NCI-H510A (cell line): ENCODE measurements around the gene TLR10.
"Not testable (repeated sequence)": the region's sequence is repeated elsewhere in the genome, so short reads cannot be mapped to it uniquely, and the experiment has no call there.

Experiments
- DNase-seq: peaks from one replicate; lab custom pipeline; 2025; lab: John Stamatoyannopoulos, UW

The TLR10 gene, protein sequence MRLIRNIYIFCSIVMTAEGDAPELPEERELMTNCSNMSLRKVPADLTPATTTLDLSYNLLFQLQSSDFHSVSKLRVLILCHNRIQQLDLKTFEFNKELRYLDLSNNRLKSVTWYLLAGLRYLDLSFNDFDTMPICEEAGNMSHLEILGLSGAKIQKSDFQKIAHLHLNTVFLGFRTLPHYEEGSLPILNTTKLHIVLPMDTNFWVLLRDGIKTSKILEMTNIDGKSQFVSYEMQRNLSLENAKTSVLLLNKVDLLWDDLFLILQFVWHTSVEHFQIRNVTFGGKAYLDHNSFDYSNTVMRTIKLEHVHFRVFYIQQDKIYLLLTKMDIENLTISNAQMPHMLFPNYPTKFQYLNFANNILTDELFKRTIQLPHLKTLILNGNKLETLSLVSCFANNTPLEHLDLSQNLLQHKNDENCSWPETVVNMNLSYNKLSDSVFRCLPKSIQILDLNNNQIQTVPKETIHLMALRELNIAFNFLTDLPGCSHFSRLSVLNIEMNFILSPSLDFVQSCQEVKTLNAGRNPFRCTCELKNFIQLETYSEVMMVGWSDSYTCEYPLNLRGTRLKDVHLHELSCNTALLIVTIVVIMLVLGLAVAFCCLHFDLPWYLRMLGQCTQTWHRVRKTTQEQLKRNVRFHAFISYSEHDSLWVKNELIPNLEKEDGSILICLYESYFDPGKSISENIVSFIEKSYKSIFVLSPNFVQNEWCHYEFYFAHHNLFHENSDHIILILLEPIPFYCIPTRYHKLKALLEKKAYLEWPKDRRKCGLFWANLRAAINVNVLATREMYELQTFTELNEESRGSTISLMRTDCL

DNA sequence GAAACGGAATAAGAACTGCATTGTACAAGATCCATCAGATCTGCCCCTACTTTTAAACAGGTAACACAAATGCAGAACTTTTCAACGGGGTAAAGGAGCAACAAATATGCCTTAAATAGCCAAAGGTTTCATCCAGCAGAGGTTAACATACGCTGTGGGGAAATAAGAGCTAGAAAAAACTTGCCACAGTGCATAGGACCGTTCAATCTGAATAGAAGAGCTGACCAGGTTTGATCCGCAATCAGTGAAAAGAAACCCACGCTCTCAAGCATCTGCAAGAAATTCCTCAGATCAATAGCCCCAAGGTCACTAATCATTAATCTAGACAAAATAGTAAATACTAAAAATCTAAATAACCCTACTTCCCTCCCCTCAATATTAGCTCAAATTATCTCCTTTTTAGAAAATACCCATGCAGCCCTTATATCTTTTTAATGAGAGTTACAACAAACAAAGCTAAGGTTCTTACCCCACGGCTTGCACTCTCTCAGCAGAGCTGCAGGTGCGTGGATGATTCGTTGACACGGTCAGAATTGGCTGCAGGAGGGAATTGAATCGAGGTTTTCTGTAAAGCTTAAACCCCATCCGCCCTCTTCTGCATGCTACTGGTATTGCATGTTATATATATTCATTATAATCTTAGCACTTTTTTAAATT lies at the start of gene TLR10:
TSS of gene TLR10 (minus strand) at position 539 of the 657 bp plus-strand sequence. CDS start 7,400 bp downstream, outside the sequence.
- peak; percentile 12 for DNase-seq

- no peak for DNase-seq
These were observed 49.4 kb upstream of the TLR10 start for GRCh38 chr4:38832206-38832605.

- no peak for DNase-seq
These were observed 48.9 kb upstream of the TLR10 start for GRCh38 chr4:38831653-38832052.

DNA sequence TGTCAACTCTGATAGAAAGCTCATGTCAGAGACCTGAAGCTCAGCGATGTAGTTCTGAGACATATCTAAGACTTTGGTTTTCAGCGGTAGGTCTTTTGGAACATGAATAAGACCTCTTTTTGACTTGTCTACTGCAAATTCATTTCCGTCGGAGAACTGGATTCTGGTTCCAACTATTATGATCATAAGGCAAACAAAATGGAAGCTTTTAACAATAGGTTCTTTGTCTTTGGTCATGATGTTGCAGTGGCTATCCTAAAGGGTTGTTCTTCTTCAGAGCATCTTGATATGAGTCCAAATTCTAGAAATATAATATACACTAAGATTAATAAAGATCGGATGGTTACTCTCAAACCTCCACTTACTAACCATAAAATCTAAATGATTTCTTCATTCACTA lies 46.4 kb upstream of the TLR10 start:
- no peak for DNase-seq

- DNase-seq, result no peak
These were observed 41.0 kb upstream of the TLR10 start for GRCh38 chr4:38823766-38824165.

GRCh38 chr4:38822748-38823303 lies 40.0 kb upstream of the TLR10 start:
- no peak for DNase-seq

- DNase-seq, result no peak
These were observed 38.9 kb upstream of the TLR10 start for GRCh38 chr4:38821739-38822138.

DNA sequence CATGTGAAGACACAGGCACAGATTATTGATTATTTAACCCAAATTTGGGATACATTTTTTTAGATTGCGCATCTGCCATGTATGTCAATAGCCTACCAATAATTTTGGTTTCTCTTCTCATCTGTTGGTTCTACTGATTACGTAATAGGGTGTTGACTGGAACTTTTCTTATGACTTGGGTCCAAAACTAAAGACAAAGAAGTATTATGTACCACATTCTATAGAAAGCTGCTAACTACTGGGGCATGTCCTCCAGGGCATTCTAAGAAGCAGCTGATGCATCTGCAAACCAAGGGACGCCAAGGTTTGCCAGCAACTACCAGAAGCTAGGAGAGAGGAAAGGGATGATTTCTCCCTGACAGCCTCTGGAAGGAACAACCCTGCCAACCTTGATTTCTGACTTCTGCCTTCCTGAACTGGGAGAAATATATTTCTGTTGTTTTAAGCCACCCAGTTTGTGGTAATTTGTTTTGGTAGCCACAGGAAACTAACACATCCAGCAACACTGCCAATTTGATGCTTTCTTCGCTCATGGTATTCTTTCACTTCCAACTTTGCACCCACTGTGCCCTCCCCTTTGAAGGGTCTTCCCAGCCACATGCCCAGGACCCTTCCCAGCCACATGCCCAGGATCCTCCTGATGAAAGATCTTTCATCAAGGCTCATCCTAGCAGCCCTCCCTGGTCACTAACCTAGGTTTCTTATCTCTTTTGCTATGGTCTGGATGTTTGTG lies 37.7 kb upstream of the TLR10 start:
- no peak for DNase-seq

- DNase-seq, result no peak
These were observed 36.8 kb upstream of the TLR10 start for GRCh38 chr4:38819569-38819968.

DNA sequence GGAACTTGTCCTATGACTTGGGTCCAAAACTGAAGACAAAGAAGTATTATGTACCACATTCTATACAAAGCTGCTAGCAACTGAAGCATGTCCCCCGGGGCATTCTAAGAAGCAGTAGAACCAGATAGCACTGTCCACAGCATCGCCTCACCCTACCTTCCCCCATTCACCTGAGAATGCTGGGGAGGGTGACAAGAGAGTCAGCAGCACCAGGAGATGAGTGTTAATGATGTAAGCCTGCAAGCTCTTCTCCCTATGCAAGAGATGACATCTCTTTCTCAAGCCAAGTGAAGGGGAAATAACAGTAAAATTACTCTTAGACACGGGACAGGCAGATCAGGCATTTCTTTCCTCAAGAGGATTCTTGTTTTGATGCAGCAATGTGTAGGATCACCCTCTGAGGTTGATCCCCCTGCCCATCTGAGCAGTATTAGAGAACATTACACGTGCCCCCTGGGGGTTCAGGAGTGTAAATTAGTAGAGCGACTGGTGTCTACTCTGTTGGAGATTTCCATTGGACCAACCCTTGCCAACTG lies 35.7 kb upstream of the TLR10 start:
- no peak for DNase-seq

GRCh38 chr4:38815885-38816782 lies 33.3 kb upstream of the TLR10 start:
- DNase-seq, result no peak

- DNase-seq, result no peak
These were observed 31.6 kb upstream of the TLR10 start for GRCh38 chr4:38814386-38814785.

DNA sequence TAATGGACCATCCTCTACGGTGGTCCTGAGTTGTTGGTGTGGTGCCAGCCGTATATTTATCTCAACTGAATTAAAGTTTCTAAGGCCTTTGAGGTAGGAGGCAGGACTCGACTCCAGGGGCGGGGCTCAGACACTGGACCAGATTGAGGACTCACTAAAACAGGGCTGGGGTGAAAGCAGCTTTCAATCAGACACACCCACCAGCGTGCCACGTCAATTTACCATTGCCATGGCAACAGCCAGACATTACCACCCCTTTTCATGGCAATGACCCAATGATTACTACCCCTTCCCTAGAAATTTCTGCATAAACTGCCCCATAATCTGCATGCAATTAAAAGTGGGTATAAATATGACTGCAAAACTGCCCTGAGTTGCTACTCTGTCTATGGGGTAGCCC lies 28.5 kb upstream of the TLR10 start:
- no peak for DNase-seq

DNA sequence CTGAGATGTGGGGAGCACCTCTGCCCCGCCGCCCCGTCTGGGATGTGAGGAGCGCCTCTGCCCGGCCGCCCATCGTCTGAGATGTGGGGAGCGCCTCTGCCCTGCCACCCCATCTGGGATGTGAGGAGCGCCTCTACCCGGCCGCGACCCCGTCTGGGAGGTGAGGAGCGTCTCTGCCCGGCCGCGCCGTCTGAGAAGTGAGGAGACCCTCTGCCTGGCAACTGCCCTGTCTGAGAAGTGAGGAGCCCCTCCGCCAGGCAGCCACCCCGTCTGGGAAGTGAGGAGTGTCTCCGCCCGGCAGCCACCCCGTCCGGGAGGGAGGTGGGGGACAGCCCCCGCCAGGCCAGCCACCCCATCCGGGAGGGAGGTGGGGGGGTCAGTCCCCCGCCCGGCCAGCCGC lies 24.7 kb upstream of the TLR10 start:
- DNase-seq, result not testable (repeated sequence)

GRCh38 chr4:38806251-38806650 lies 23.5 kb upstream of the TLR10 start:
- not testable (repeated sequence) for DNase-seq

- no peak for DNase-seq
These were observed 22.8 kb upstream of the TLR10 start for GRCh38 chr4:38805530-38806145.

GRCh38 chr4:38804654-38805295 lies 22.0 kb upstream of the TLR10 start, which contains the start of gene TLR1:
TSS of gene TLR1 (minus strand) at chr4:38804791. CDS start at chr4:38798831, 5,960 bp downstream.
- no peak for DNase-seq

DNA sequence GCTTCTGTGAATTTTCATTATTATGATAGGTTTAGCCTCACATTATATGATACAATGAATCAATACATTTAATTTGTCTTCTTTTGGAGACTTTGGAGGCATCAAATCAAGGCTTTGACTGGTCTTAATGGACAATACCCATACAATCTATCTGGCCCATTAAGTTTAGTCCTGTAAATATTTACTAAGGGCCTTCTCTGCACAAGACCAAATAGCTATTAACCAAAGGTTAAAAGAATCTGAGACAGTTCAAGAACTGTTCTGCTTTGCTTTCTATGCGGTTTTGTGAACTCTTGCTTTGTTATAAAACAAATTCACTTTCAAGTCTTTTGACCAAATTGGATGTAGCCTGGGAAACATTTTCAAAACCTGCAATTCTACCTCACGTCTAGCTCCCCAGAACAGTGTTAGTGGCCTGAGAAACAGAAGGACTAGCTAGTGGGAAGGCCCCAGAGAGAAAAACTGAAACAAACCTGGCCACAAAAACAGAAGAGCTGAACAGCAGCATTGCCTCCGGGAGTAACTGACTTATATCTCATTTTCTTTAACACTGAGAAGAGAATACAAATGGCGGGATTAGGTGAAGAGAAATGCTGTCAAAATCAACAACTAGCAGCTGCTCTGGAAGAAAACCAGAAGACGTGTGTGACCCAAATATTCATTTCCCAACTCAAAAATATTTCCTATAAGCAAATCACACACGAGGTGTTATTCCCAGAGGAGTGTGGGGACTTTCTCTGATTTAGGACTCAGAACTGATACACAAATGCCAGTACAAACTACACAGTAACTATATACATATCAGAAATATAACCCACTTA lies 21.3 kb upstream of the TLR10 start:
- no peak for DNase-seq
